Measurements from ENCODE around the gene GALT.

GRCh38 chr9:34611251-34611810 is 35.1 kb upstream of the GALT start:
- TF ChIP-seq CTCF (conservative IDR thresholded peaks at IDR 0.05 in 1 of 2, IDR thresholded peaks at IDR 0.05 in 1 of 2; ENCODE audit: low read depth in 1 of 2, low read length in 2 of 2), result no peak
- no peak for TF ChIP-seq EZH2 (IDR thresholded peaks at IDR 0.05; ENCODE audit: low read length, missing control alignments)
